Peyer's patch (tissue), 4 donors: ENCODE results near the gene SLC16A8. TPM values are rescaled to one million over a fixed set of nuclear protein-coding genes. Genes with fewer than 3 reads are reported as not detected.
"Not testable (repeated sequence)": the region's sequence is repeated elsewhere in the genome, so short reads cannot be mapped to it uniquely, and the experiment has no call there.

ENCODE experiments used
- DNase-seq, 3 donors: peaks; one replicate each; pipeline ENCODE4 v3.0.0-alpha.2; 2017 to 2019
- H3K27ac ChIP-seq, 4 donors: fragments of 200-600 bp; sonication (generic); one replicate each; pipeline ENCODE4 v1.5.1; 2016 to 2019
- H3K27me3 ChIP-seq, 2 donors: fragments of 200-600 bp; sonication (generic); one replicate each; pipeline ENCODE4 v1.5.1; 2019
- H3K36me3 ChIP-seq, 3 donors: fragments of 200-600 bp; sonication (generic); one replicate each; pipeline ENCODE4 v1.5.1; 2016 to 2019
- H3K4me1 ChIP-seq, 4 donors: fragments of 200-600 bp; sonication (generic); one replicate each; pipeline ENCODE4 v1.5.1; 2016 to 2019
- H3K4me3 ChIP-seq, 4 donors: fragments of 200-600 bp; sonication (generic); 1 replicate in 3 of 4; 2 replicates in 1 of 4; pipeline ENCODE4 v1.5.1; 2016 to 2019; ENCODE audit warnings: mild to moderate bottlenecking in 1 of 4
- H3K9me3 ChIP-seq, 4 donors: fragments of 200-600 bp; sonication (generic); one replicate each; pipeline ENCODE4 v1.5.1; 2016 to 2019; ENCODE audit warnings: mild to moderate bottlenecking in 1 of 4
- POLR2A ChIP-seq, 2 donors: fragments of 450-650 bp; IDR thresholded peaks; one replicate each; pipeline ENCODE4 v1.5.1; 2017; ENCODE audit warnings: antibody characterized with exemption in 2 of 2, mild to moderate bottlenecking in 2 of 2, moderate library complexity in 2 of 2
- total RNA-seq, 4 donors: library from RNA; depleted of rRNA; stranded (reverse); fragments of >200 nt; gene quantifications; one replicate each; pipeline ENCODE4 v1.1.0, GENCODE V29; 2016
- TF ChIP-seq, protein P1 (sequence below), 6 experiments: fragments of 450-650 bp in 4 of 6; fragments of 200-600 bp in 2 of 6; sonication (generic) in 1 of 6; IDR thresholded peaks; one replicate each; pipeline ENCODE4 v1.5.1; 2017 to 2019; ENCODE audit warnings: antibody characterized with exemption in 6 of 6, mild to moderate bottlenecking in 3 of 6, moderate library complexity in 1 of 6

Gene SLC16A8
- total RNA-seq, 4 donors from 2014 or later: not detected

DNA sequence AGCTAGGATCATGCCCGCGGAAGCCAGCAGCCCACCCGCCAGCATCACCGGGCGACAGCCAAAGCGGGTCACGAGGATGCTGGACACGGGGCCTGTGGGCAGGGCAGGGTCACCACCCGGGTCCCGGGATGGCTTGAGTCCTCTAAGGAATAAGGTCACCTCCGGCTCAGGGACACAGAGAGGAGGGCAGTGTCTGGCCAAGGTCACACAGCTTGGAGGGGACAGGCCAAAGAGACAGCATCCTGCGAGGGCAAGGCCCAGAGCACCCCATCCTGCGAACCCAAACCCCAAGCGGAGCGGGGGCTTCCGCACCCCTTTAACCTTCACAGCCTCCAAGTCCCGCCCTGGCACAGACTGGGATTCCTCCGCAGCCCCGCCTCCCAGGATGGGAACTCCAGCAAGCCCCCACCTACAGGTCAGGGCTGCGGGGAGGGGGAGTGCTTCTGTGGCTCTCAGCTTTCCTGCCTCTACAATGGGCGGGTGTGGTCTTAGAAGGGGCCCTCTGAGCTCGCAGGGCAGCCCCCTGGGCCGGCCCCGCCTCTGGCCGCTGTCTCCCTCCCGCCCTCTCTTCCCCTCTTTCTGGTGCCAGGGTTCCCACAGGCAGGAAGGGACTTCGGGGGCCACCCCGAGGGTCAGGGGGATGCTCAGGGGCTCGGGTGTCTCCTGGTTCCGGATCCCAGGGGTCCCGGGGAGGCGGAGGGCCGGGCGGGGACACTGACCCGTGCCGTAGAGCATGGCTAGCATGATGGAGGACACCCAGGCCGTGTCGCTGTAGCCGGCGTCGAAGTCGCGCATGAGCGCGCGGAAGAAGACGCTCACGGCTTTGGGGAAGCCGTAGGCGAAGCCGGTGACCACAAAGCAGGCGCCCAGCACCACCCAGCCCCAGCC, 1.8 kb downstream of the SLC16A8 start:
- Histone ChIP-seq H3K9me3 (no peaks in the 10 kb centered on the region), H3K27ac (no peak overlapping the region), H3K4me1 (peaks cover 0 to 25% (median 10%) of the 10 kb centered on the region in 4 donors), H3K4me3 (peak overlapping the region in 2 of 4 donors; percentile 15 to 42), H3K27me3 (peaks cover 0 to 14% of the 10 kb centered on the region in 2 donors), H3K36me3 (peaks cover 0 to 20% (median 0%) of the 10 kb centered on the region in 3 donors)
- DNase-seq: no peak
- TF ChIP-seq POLR2A (IDR thresholded peaks at IDR 0.05): no peak
- TF ChIP-seq, protein P1, sequence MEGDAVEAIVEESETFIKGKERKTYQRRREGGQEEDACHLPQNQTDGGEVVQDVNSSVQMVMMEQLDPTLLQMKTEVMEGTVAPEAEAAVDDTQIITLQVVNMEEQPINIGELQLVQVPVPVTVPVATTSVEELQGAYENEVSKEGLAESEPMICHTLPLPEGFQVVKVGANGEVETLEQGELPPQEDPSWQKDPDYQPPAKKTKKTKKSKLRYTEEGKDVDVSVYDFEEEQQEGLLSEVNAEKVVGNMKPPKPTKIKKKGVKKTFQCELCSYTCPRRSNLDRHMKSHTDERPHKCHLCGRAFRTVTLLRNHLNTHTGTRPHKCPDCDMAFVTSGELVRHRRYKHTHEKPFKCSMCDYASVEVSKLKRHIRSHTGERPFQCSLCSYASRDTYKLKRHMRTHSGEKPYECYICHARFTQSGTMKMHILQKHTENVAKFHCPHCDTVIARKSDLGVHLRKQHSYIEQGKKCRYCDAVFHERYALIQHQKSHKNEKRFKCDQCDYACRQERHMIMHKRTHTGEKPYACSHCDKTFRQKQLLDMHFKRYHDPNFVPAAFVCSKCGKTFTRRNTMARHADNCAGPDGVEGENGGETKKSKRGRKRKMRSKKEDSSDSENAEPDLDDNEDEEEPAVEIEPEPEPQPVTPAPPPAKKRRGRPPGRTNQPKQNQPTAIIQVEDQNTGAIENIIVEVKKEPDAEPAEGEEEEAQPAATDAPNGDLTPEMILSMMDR (IDR thresholded peaks at IDR 0.05): no peak

DNA sequence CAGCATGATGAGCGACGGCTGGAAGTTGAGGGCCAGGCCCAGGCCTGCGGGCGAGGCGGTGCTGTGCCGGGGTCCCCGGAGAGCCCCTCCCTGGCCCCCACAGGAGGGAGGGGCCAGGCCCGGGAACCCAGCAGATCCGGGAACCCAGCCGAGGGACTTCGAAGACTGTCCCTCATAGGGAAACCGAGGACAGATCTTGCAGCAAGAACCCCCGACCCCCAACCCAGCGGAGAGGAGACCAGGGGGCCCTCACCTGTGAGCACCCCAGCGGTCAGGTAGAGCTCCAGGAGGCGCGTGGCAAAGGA, 2.4 kb downstream of the SLC16A8 start:
- DNase-seq: no peak
- Histone ChIP-seq H3K27me3 (peaks cover 0 to 14% of the 10 kb centered on the region in 2 donors), H3K4me3 (peak overlapping the region in 3 of 4 donors; percentile 37 to 49 (median 42))

DNA sequence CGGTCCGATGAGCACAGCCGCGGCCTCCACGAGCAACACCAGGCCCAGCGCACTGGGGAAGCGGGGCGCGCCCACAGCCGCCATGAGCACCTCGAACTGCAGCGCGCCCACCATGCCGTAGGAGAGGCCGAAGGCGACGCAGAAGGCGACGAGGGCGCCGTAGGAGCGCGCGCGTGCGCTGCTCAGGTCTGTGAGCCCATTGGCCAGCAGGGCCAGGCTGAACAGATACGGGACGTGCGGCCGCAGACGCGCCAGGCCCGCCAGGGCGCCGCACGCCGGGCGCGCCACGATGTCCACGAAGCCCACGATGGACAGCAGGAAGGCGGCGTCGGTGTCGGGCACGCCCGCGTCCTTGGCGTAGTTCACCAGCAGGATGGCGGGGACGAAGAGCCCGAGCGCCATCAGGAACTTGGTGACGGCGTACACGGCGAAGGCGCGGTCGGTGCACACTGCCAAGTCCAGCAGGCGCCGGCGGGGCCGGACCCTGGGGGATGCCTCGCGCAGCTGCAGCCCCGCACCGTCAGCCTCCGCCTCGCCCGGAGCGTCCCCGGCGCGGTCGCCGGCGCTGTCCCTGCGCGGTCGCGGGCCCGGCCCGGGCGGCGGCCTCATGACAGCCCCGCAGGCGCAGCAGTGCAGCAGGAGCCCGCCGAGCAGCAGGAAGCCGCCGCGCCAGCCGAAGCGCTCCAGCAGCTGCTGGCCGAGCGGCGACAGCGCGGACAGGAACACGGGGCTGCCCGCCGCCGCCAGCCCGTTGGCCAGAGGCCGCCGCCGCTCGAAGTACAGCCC, 2.9 kb downstream of the SLC16A8 start:
- no peak for TF ChIP-seq POLR2A (IDR thresholded peaks at IDR 0.05)
- TF ChIP-seq, protein P1 (IDR thresholded peaks at IDR 0.05): peak in 1 of 6 experiments; percentile 4
- Histone ChIP-seq H3K36me3 (peaks cover 0 to 13% (median 0%) of the 10 kb centered on the region in 3 donors), H3K4me3 (peak overlapping the region in 3 of 4 donors; percentile 37 to 49 (median 42)), H3K9me3 (no peaks in the 10 kb centered on the region), H3K27ac (no peak overlapping the region), H3K4me1 (peaks cover 0 to 25% (median 10%) of the 10 kb centered on the region in 4 donors), H3K27me3 (peaks cover 0 to 14% of the 10 kb centered on the region in 2 donors)
- peak in 1 of 3 donors; percentile 66 for DNase-seq

More for the DNA sequence above, 2.4 kb downstream of the SLC16A8 start:
- no peaks in the 10 kb centered on the region for H3K9me3 ChIP-seq
- TF ChIP-seq, protein P1 (IDR thresholded peaks at IDR 0.05): no peak
- TF ChIP-seq POLR2A (IDR thresholded peaks at IDR 0.05): no peak
- H3K27ac ChIP-seq: no peak overlapping the region
- peaks cover 0 to 18% (median 0%) of the 10 kb centered on the region in 3 donors for H3K36me3 ChIP-seq
- H3K4me1 ChIP-seq: peaks cover 0 to 25% (median 10%) of the 10 kb centered on the region in 4 donors

DNA sequence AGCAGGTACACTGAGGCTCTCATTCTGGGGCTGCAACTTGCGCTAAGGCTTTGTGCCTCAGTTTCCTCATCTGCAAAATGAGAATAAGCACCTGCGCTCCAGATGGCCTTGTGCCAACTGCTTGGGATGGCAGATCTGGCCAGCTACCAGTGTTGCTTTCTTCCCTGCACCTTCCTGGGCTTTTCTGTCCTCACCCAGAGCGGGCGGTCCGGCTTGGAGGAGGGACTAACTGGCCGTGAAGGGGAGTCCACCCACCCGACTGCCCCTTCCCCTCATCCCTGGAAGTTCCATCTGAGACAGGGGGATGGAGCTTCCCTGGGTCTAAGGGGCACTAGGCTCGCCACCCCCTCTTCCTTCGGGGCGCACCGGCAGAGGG, 3.5 kb downstream of the SLC16A8 start:
- TF ChIP-seq, protein P1 (IDR thresholded peaks at IDR 0.05): no peak
- TF ChIP-seq POLR2A (IDR thresholded peaks at IDR 0.05): no peak
- Histone ChIP-seq H3K27ac (no peak overlapping the region), H3K4me3 (no peak overlapping the region), H3K27me3 (peaks cover 0 to 14% of the 10 kb centered on the region in 2 donors), H3K4me1 (peaks cover 0 to 25% (median 10%) of the 10 kb centered on the region in 4 donors), H3K36me3 (peaks cover 0 to 8% (median 0%) of the 10 kb centered on the region in 3 donors), H3K9me3 (no peaks in the 10 kb centered on the region)
- no peak for DNase-seq

DNA sequence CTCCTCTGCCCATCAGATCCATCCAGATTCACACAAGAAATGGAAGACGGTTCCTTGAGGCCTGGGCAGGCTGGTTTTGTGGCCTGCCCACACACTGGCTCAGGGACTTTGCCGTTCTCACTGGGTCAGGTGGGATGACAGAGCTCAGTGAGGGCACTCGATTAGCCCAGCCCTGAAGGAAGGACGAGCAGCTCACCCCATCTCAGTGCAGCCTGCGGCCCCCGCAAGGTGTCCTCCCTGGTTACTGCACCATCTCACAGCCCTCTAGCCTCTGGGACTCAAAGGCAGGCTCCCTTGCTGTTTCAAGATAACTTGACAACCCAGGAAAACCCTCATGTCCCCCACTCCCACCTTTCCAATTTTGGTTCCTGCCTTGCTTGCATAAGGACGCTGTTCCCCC, 4.2 kb downstream of the SLC16A8 start:
- no peak for TF ChIP-seq POLR2A (IDR thresholded peaks at IDR 0.05)
- TF ChIP-seq, protein P1 (IDR thresholded peaks at IDR 0.05): no peak

DNA sequence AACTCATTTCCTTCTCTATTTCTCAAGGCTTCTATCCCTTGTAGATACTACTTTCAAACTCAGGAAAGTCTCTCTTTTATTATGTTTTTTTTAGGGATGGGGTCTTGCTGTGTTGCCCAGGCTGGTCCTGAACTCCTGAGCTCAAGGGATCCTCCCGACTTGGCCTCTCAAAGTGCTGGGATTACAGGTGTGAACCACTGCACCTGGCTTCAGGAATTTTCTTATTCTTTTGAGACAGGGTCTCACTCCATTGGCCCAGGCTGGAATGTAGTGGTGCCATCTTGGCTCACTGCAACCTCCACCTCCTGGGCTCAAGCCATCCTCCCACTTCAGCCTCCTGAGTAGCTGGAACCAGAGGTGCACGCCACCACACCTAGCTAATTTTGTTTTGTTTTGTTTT, 4.8 kb downstream of the SLC16A8 start:
- H3K4me1 ChIP-seq: peaks cover 0 to 25% (median 10%) of the 10 kb centered on the region in 4 donors
- peaks cover 0 to 13% (median 0%) of the 10 kb centered on the region in 3 donors for H3K36me3 ChIP-seq
- H3K27ac ChIP-seq, H3K9me3 ChIP-seq, H3K4me3 ChIP-seq, DNase-seq: not testable (repeated sequence)
- H3K27me3 ChIP-seq: peaks cover 0 to 14% of the 10 kb centered on the region in 2 donors

More for the DNA sequence above, 4.2 kb downstream of the SLC16A8 start:
- Histone ChIP-seq H3K27ac (no peak overlapping the region), H3K9me3 (no peaks in the 10 kb centered on the region), H3K4me1 (peaks cover 0 to 25% (median 10%) of the 10 kb centered on the region in 4 donors), H3K4me3 (no peak overlapping the region), H3K36me3 (peaks cover 0 to 8% (median 0%) of the 10 kb centered on the region in 3 donors), H3K27me3 (peaks cover 0 to 14% of the 10 kb centered on the region in 2 donors)
- no peak for DNase-seq
